Naive thymus-derived CD8-positive, alpha-beta T cell (primary cell): ENCODE data around the gene TRDMT1. TPM values are rescaled to one million over a fixed set of nuclear protein-coding genes. Genes with fewer than 3 reads are reported as not detected.
"Not testable (repeated sequence)": the region's sequence is repeated elsewhere in the genome, so short reads cannot be mapped to it uniquely, and the experiment has no call there.

Source experiments
- ATAC-seq, 2 donors: fragments of 150-1000 bp; cut with Tn5 transposase in 1 of 2; sonication (Bioruptor Pico), chemical (Tn5 transposase) in 1 of 2; 1 replicate in 1 of 2; 2 replicates in 1 of 2; pipeline ENCODE4 v1.10.0; 2021; ENCODE audit warnings: mild to moderate bottlenecking in 2 of 2, moderate library complexity in 2 of 2
- POLR2A ChIA-PET: fragments of 350-600 bp; sonication (Branson Sonifier 250); formaldehyde crosslinking; loops from one replicate; lab custom pipeline; 2021; ENCODE audit warnings: antibody characterized with exemption; lab: Charles Lee
- DNase-seq, 10 donors: peaks; one replicate each; pipeline versions ENCODE4 v3.0.0 to v3.0.0-alpha.2; 2020 to 2022
- H3K27ac Mint-ChIP-seq, 10 donors: one replicate each; pipeline ENCODE4 v1.8.0; 2020 to 2022; ENCODE audit warnings: mild to moderate bottlenecking in 10 of 10, mixed read lengths in 10 of 10, moderate library complexity in 4 of 10, inconsistent platforms in 1 of 10
- H3K27me3 Mint-ChIP-seq, 5 donors: one replicate each; pipeline ENCODE4 v1.8.0; 2021 to 2022; ENCODE audit warnings: mixed read lengths in 5 of 5
- H3K36me3 Mint-ChIP-seq, 3 donors: one replicate each; pipeline ENCODE4 v1.8.0; 2020 to 2022; ENCODE audit warnings: mixed read lengths in 3 of 3, mild to moderate bottlenecking in 2 of 3, inconsistent platforms in 1 of 3
- H3K4me1 Mint-ChIP-seq, 4 donors: one replicate each; pipeline ENCODE4 v1.8.0; 2021 to 2022; ENCODE audit warnings: mixed read lengths in 4 of 4
- H3K4me3 Mint-ChIP-seq, 10 donors: one replicate each; pipeline ENCODE4 v1.8.0; 2020 to 2022; ENCODE audit warnings: mild to moderate bottlenecking in 10 of 10, mixed read lengths in 10 of 10, moderate library complexity in 6 of 10, inconsistent platforms in 1 of 10
- H3K9me3 Mint-ChIP-seq, 9 donors: one replicate each; pipeline ENCODE4 v1.8.0; 2020 to 2022; ENCODE audit warnings: mixed read lengths in 9 of 9, mild to moderate bottlenecking in 3 of 9, inconsistent platforms in 1 of 9, moderate library complexity in 1 of 9
- polyA plus RNA-seq, 3 donors: library from polyadenylated mRNA; unstranded; fragments of 300-500 nt; fragmentation: Illumina TruSeq; gene quantifications; one replicate each; pipeline ENCODE4 v1.2.3, GENCODE V29; 2021
- total RNA-seq, 8 experiments: library from RNA in 2 of 8; stranded (reverse) in 2 of 8; gene quantifications; one replicate each; pipeline ENCODE4 v1.2.3 and lab custom pipeline; 2021 to 2026

TRDMT1 gene
- total and polyA plus RNA-seq, 5 experiments from 2014 or later, result 6.9 to 22.6 (median 10.7) TPM

DNA sequence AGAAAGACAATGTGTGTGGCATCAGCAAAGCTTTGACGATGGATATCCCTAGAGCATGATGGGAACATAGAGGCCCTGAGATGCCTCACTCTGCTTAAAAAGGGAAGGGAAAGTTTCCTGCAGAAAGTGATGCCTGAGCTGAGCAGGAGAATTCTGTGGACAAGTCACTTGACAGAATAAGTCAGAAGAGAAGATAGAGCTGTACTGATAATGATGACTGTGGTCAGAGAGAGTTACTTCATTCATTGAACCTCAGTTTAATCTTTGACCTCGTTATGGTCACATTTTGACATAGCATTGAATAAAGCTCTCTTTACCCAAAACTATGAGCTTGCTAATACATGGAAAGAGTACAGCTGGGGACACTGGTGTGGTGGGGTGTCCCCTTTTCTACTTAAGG, 79.4 kb downstream of the TRDMT1 start:
- H3K27ac Mint-ChIP-seq, result peak overlapping the region in 3 of 10 donors; percentile 9 to 70 (median 28)
- no peaks in the 10 kb centered on the region for H3K9me3 Mint-ChIP-seq
- ATAC-seq (no peak), DNase-seq (no peak)
- H3K27me3 Mint-ChIP-seq, result no peaks in the 10 kb centered on the region
- H3K4me1 Mint-ChIP-seq, result peaks cover 0 to 3% (median under 1%) of the 10 kb centered on the region in 4 donors
- POLR2A ChIA-PET, result interaction anchor here (0.7 kb wide), 2 partner anchors 45 to 124 kb away, joined by 4 to 7 read pairs; no protein-coding TSS in a partner anchor
- peaks cover 29 to 74% (median 29%) of the 10 kb centered on the region in 3 donors for H3K36me3 Mint-ChIP-seq
- no peak overlapping the region for H3K4me3 Mint-ChIP-seq

DNA sequence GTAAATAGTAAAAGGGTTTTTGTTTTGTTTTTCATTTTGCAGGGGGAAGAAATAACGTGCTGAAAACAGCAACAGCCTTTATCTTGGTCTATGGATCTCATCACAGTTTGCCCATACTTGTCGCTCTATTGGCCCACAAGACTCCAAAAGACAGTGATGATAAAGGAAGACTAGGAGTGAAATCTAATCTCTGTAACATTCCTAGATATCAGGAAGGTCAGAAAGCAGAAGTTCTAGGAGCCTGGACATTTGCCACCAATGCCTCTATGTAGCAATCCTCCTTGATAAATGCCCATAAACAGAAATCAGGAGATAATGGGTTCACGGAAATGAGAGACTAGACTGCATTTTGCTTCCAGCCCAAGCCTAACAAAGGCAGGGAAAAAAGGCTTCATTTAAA, 80.8 kb downstream of the TRDMT1 start:
- H3K9me3 Mint-ChIP-seq, result no peaks in the 10 kb centered on the region
- H3K4me1 Mint-ChIP-seq, result peaks cover 0 to 7% (median 1%) of the 10 kb centered on the region in 4 donors
- no peak overlapping the region for H3K4me3 Mint-ChIP-seq
- DNase-seq (no peak), ATAC-seq (no peak)
- H3K27ac Mint-ChIP-seq, result no peak overlapping the region
- H3K36me3 Mint-ChIP-seq, result peaks cover 29 to 64% (median 29%) of the 10 kb centered on the region in 3 donors
- POLR2A ChIA-PET, result no interaction called here
- H3K27me3 Mint-ChIP-seq, result no peaks in the 10 kb centered on the region

- peaks cover 3 to 14% (median 6%) of the 10 kb centered on the region in 4 donors for H3K4me1 Mint-ChIP-seq
- no peak overlapping the region for H3K27ac Mint-ChIP-seq
- H3K27me3 Mint-ChIP-seq, result no peaks in the 10 kb centered on the region
- H3K9me3 Mint-ChIP-seq, result no peaks in the 10 kb centered on the region
- H3K36me3 Mint-ChIP-seq, result peaks cover 26 to 57% (median 29%) of the 10 kb centered on the region in 3 donors
- POLR2A ChIA-PET, result no interaction called here
- no peak overlapping the region for H3K4me3 Mint-ChIP-seq
- ATAC-seq (no peak), DNase-seq (no peak)
These were observed 81.6 kb downstream of the TRDMT1 start for GRCh38 chr10:17119845-17120244.

- H3K9me3 Mint-ChIP-seq, result no peaks in the 10 kb centered on the region
- POLR2A ChIA-PET, result no interaction called here
- DNase-seq, result no peak
- peaks cover 14 to 50% (median 24%) of the 10 kb centered on the region in 3 donors for H3K36me3 Mint-ChIP-seq
- no peak overlapping the region for H3K4me3 Mint-ChIP-seq
- peak overlapping the region in 2 of 10 donors; percentile 11 to 67 for H3K27ac Mint-ChIP-seq
- ATAC-seq, result no peak
- H3K27me3 Mint-ChIP-seq, result no peaks in the 10 kb centered on the region
- H3K4me1 Mint-ChIP-seq, result peaks cover 3 to 14% (median 6%) of the 10 kb centered on the region in 4 donors
These were observed 85.3 kb downstream of the TRDMT1 start for GRCh38 chr10:17116193-17116592.

DNA sequence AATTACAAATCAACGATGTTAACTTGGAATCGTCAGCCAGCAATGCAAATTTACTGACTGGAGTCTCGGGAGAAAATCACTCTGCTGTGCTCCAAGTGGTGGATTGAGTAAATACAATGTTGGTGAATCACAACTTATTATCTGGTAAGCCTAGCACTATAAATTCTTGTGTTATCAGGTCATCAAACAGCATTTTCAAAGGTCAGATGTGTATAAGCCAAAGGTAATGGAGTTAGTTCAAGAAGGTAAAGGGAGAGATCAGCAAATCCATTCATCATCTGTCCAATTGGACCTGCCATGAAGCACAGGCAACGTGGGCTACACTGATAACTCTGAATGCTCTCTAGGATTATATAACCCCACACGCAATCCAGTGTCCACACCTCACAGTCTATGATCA, 85.8 kb downstream of the TRDMT1 start:
- no peaks in the 10 kb centered on the region for H3K9me3 Mint-ChIP-seq
- DNase-seq, result no peak
- H3K27ac Mint-ChIP-seq, result peak overlapping the region in 1 of 10 donors; percentile 63
- no peaks in the 10 kb centered on the region for H3K27me3 Mint-ChIP-seq
- no peak for ATAC-seq
- POLR2A ChIA-PET, result no interaction called here
- H3K4me3 Mint-ChIP-seq, result no peak overlapping the region
- H3K4me1 Mint-ChIP-seq, result peaks cover 3 to 14% (median 6%) of the 10 kb centered on the region in 4 donors
- H3K36me3 Mint-ChIP-seq, result peaks cover 12 to 49% (median 19%) of the 10 kb centered on the region in 3 donors

GRCh38 chr10:17114878-17115444, 86.5 kb downstream of the TRDMT1 start:
- Mint-ChIP-seq H3K36me3 (peaks cover 6 to 46% (median 16%) of the 10 kb centered on the region in 3 donors), H3K27ac (peak overlapping the region in 3 of 10 donors; percentile 48 to 63 (median 60)), H3K4me1 (peaks cover 3 to 14% (median 6%) of the 10 kb centered on the region in 4 donors)
- not testable (repeated sequence) for H3K9me3 Mint-ChIP-seq, H3K27me3 Mint-ChIP-seq, H3K4me3 Mint-ChIP-seq
- POLR2A ChIA-PET, result interaction anchor here (0.7 kb wide), 1 partner anchor 9 kb away, joined by 4 read pairs; no protein-coding TSS in a partner anchor
- ATAC-seq (peak; percentile 59 to 91), DNase-seq (peak in 3 of 10 donors; percentile 3 to 63 (median 12))

GRCh38 chr10:17113889-17114540, 87.5 kb downstream of the TRDMT1 start:
- Mint-ChIP-seq H3K4me1 (peaks cover 5 to 14% (median 6%) of the 10 kb centered on the region in 4 donors), H3K4me3 (no peak overlapping the region), H3K9me3 (no peaks in the 10 kb centered on the region), H3K36me3 (peaks cover 12 to 44% (median 23%) of the 10 kb centered on the region in 3 donors), H3K27ac (peak overlapping the region in 3 of 10 donors; percentile 12 to 56 (median 15)), H3K27me3 (no peaks in the 10 kb centered on the region)
- ATAC-seq (no peak), DNase-seq (peak in 1 of 10 donors; percentile 3)
- POLR2A ChIA-PET, result interaction anchor here (0.6 kb wide), 1 partner anchor 285 kb away, joined by 3 read pairs; no protein-coding TSS in a partner anchor

- no peaks in the 10 kb centered on the region for H3K27me3 Mint-ChIP-seq
- DNase-seq (no peak), ATAC-seq (no peak)
- POLR2A ChIA-PET, result interaction anchor here (0.6 kb wide), 1 partner anchor 285 kb away, joined by 3 read pairs; no protein-coding TSS in a partner anchor
- H3K27ac Mint-ChIP-seq, result no peak overlapping the region
- no peaks in the 10 kb centered on the region for H3K9me3 Mint-ChIP-seq
- H3K4me1 Mint-ChIP-seq, result peaks cover 5 to 14% (median 6%) of the 10 kb centered on the region in 4 donors
- peaks cover 12 to 42% (median 23%) of the 10 kb centered on the region in 3 donors for H3K36me3 Mint-ChIP-seq
- H3K4me3 Mint-ChIP-seq, result no peak overlapping the region
These were observed 88.1 kb downstream of the TRDMT1 start for GRCh38 chr10:17113346-17113745.

- POLR2A ChIA-PET, result no interaction called here
- H3K36me3 Mint-ChIP-seq, result peaks cover 12 to 40% (median 23%) of the 10 kb centered on the region in 3 donors
- H3K9me3 Mint-ChIP-seq, result no peaks in the 10 kb centered on the region
- H3K4me1 Mint-ChIP-seq, result peaks cover 5 to 14% (median 6%) of the 10 kb centered on the region in 4 donors
- no peaks in the 10 kb centered on the region for H3K27me3 Mint-ChIP-seq
- DNase-seq (no peak), ATAC-seq (no peak)
- H3K4me3 Mint-ChIP-seq, result no peak overlapping the region
- no peak overlapping the region for H3K27ac Mint-ChIP-seq
These were observed 88.9 kb downstream of the TRDMT1 start for GRCh38 chr10:17112566-17112965.

DNA sequence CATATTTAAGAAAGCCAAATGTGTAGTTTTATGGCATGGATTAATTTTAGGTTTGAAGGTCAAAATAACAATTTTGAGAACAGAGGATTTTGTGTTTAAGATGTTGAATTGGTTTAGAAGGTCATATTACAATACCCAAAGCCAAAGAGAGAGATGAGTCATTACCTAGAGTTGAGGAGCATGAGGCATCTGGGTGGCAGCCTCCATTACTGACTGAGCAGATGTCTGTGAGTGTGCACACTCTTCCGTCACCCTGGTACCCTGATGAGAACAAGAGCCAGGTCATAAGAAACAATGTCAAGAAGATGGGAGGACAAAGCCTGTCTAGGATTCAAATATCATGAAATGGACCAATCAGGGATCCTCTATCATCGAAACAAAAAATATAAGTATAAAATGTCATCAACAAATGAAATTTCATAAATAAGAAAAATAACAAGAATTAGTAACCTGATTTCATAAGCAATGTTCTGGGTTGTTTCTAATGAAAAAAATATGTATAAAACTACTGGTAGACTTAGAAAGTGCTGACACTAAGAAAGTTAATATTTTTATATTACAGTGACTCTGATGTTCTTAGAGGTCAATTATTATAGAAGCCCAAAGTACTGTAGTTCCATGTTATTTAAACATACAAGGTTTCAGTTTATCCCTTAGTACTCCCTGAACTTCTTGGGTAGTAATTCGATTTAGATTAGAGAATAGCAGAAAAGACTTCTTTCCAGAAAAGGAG, 91.8 kb downstream of the TRDMT1 start:
- POLR2A ChIA-PET, result interaction anchor here (0.6 kb wide), 1 partner anchor 44 kb away, joined by 4 read pairs; no protein-coding TSS in a partner anchor
- Mint-ChIP-seq H3K4me3 (no peak overlapping the region), H3K4me1 (peaks cover 0 to 2% (median 0%) of the 10 kb centered on the region in 4 donors), H3K27me3 (no peaks in the 10 kb centered on the region), H3K27ac (peak overlapping the region in 2 of 10 donors; percentile 16 to 52), H3K9me3 (no peaks in the 10 kb centered on the region), H3K36me3 (peaks cover 12 to 50% (median 20%) of the 10 kb centered on the region in 3 donors)
- DNase-seq, result no peak
- no peak for ATAC-seq

DNA sequence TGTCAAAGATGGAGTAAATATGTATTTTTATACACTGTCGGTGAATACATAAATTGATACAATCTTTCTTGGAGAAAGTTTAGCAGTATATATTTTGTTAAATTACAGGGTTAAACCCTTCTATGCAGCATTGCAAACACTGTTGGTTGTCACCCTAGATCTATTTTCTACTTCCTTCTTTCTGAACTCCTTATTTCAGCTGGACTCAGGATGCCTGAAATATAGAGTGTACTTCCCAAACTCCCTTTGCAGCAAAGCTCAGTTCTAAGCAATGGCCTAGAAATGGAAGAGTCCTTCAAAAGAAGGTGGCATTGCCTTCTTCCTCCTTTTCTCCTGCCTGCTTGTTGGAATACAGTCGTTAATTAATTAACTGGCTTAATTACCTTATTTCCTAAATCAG, 92.4 kb downstream of the TRDMT1 start:
- no peaks in the 10 kb centered on the region for H3K27me3 Mint-ChIP-seq
- H3K9me3 Mint-ChIP-seq, result no peaks in the 10 kb centered on the region
- ATAC-seq (no peak), DNase-seq (no peak)
- POLR2A ChIA-PET, result no interaction called here
- H3K36me3 Mint-ChIP-seq, result peaks cover 12 to 51% (median 19%) of the 10 kb centered on the region in 3 donors
- peaks cover 0 to 2% (median 0%) of the 10 kb centered on the region in 4 donors for H3K4me1 Mint-ChIP-seq
- peak overlapping the region in 1 of 10 donors; percentile 16 for H3K27ac Mint-ChIP-seq
- no peak overlapping the region for H3K4me3 Mint-ChIP-seq

DNA sequence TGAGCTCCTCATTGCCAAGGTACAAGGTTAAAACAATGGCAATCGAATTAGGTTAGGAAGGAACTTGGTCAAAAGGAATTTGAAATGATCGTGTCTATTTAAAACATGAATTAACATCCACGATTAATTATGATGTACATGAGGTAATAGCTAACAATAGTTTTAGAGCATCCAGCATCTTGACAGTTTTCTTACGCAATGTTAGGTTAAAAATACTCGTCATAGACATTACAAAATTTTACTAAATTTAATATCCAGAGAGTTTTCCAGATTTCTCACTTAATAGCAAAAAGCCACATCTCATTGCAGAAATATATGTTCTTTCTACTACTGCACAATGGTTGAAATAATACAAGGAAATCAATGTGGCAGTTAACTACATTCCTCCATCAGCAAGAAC, 94.5 kb downstream of the TRDMT1 start:
- no peak for DNase-seq
- H3K27ac Mint-ChIP-seq, result no peak overlapping the region
- POLR2A ChIA-PET, result no interaction called here
- no peak overlapping the region for H3K4me3 Mint-ChIP-seq
- H3K4me1 Mint-ChIP-seq, result peaks cover 0 to 2% (median 0%) of the 10 kb centered on the region in 4 donors
- H3K36me3 Mint-ChIP-seq, result peaks cover 6 to 47% (median 18%) of the 10 kb centered on the region in 3 donors
- H3K27me3 Mint-ChIP-seq, result no peaks in the 10 kb centered on the region
- no peak for ATAC-seq
- no peaks in the 10 kb centered on the region for H3K9me3 Mint-ChIP-seq
